H1 (cell line): ENCODE data around the gene DLG5. TPM values are rescaled to one million over a fixed set of nuclear protein-coding genes. Genes with fewer than 3 reads are reported as not detected.

ENCODE experiments used
- CTCF ChIA-PET: fragments of 300-600 bp; sonication (Branson Sonifier 250); formaldehyde crosslinking; loops from one replicate; lab custom pipeline; 2021; ENCODE audit not compliant: partially characterized antibody; lab: Charles Lee
- POLR2A ChIA-PET: fragments of 300-600 bp; sonication (Branson Sonifier 250); formaldehyde crosslinking; loops from one replicate; lab custom pipeline; 2021; ENCODE audit warnings: inconsistent platforms; ENCODE audit not compliant: partially characterized antibody; lab: Charles Lee
- DNase-seq, 2 experiments: peaks; one replicate each; pipeline versions ENCODE4 v3.0.0 to v3.0.0-alpha.2; 2010 to 2022; ENCODE audit warnings: low spot score in 2 of 2, low read depth in 1 of 2, mixed read lengths in 1 of 2
- FAIRE-seq: peaks from 2 replicates; lab custom pipeline; 2011; peaks lifted over from hg19 to GRCh38; lab: Jason Lieb, UNC
- H2AFZ ChIP-seq: 2 replicates; pipeline ENCODE4 v1.8.1; 2012; ENCODE audit warnings: low read length, inconsistent platforms
- H2AK5ac ChIP-seq: 2 replicates; pipeline ENCODE4 v1.6.1; 2013; ENCODE audit warnings: low read depth, low read length
- H2BK120ac ChIP-seq: replicated peaks from 2 replicates; pipeline ENCODE3; 2013; ENCODE audit warnings: low read depth, low read length, inconsistent platforms
- H2BK12ac ChIP-seq: 2 replicates; pipeline ENCODE4 v1.6.1; 2013; ENCODE audit warnings: low read depth, low read length
- H2BK15ac ChIP-seq: 2 replicates; pipeline ENCODE4 v1.6.1; 2013; ENCODE audit warnings: low read length
- H2BK20ac ChIP-seq: 2 replicates; pipeline ENCODE4 v1.6.1; 2013; ENCODE audit warnings: low read length
- H2BK5ac ChIP-seq: 2 replicates; pipeline ENCODE4 v1.6.1; 2013; ENCODE audit warnings: low read depth, low read length
- H3K14ac ChIP-seq: 2 replicates; pipeline ENCODE4 v1.6.1; 2013; ENCODE audit warnings: inconsistent platforms; ENCODE audit not compliant: insufficient read length
- H3K18ac ChIP-seq: 2 replicates; pipeline ENCODE4 v1.6.1; 2013; ENCODE audit warnings: low read length; ENCODE audit errors: extremely low read depth
- H3K23ac ChIP-seq: 2 replicates; pipeline ENCODE4 v1.6.1; 2013; ENCODE audit warnings: inconsistent platforms; ENCODE audit not compliant: insufficient read length
- H3K23me2 ChIP-seq: 2 replicates; pipeline ENCODE4 v1.6.1; 2013; ENCODE audit warnings: low read depth, low read length
- H3K27ac ChIP-seq: 2 replicates; pipeline ENCODE4 v1.6.1; 2011; ENCODE audit warnings: low read depth, low read length, inconsistent platforms
- H3K27me3 ChIP-seq, 4 experiments: replicated peaks in 1 of 4; 1 replicate in 1 of 4; 2 replicates in 3 of 4; pipeline versions ENCODE4 v1.6.1 to v1.8.1; 2011 to 2013; ENCODE audit warnings: low read length in 3 of 4, mild to moderate bottlenecking in 3 of 4, inconsistent platforms in 2 of 4, mixed read lengths in 2 of 4, moderate library complexity in 1 of 4; ENCODE audit not compliant: control insufficient read depth in 3 of 4, insufficient read depth in 3 of 4; ENCODE audit errors: extremely low read depth in 1 of 4
- H3K36me3 ChIP-seq, 4 experiments: 2 replicates each; pipeline versions ENCODE4 v1.6.1 to v1.8.1; 2011 to 2013; ENCODE audit warnings: mild to moderate bottlenecking in 4 of 4, low read length in 3 of 4, moderate library complexity in 2 of 4, control low read depth in 1 of 4, inconsistent platforms in 1 of 4; ENCODE audit not compliant: insufficient read depth in 4 of 4, control insufficient read depth in 2 of 4
- H3K4ac ChIP-seq: replicated peaks from 2 replicates; pipeline ENCODE3; 2013; ENCODE audit warnings: low read length, low read depth, mixed read lengths, inconsistent platforms; ENCODE audit not compliant: insufficient read length
- H3K4me1 ChIP-seq, 4 experiments: replicated peaks in 1 of 4; 1 replicate in 1 of 4; 2 replicates in 3 of 4; pipeline versions ENCODE4 v1.6.1 to v1.8.1; 2011 to 2013; ENCODE audit warnings: low read length in 3 of 4, inconsistent platforms in 2 of 4, mixed read lengths in 1 of 4; ENCODE audit not compliant: insufficient read depth in 4 of 4, control insufficient read depth in 3 of 4
- H3K4me2 ChIP-seq, 2 experiments: 2 replicates each; pipeline versions ENCODE4 v1.6.1 to v1.8.1; 2011 to 2013; ENCODE audit warnings: low read depth in 2 of 2, low read length in 2 of 2, control low read depth in 1 of 2, inconsistent platforms in 1 of 2, mild to moderate bottlenecking in 1 of 2; ENCODE audit not compliant: insufficient read depth in 1 of 2
- H3K4me3 ChIP-seq, 4 experiments: fragments of 200-600, 300-600 bp in 1 of 4; sonication (generic), shearing (Covaris generic), sonication (Bioruptor Twin) in 1 of 4; 2 replicates each; pipeline versions ENCODE4 v1.5.1 to v1.8.1; 2011 to 2016; ENCODE audit warnings: low read length in 4 of 4, low read depth in 3 of 4, control low read depth in 2 of 4, inconsistent platforms in 2 of 4, mild to moderate bottlenecking in 2 of 4, mixed read lengths in 1 of 4, moderate library complexity in 1 of 4; ENCODE audit not compliant: insufficient read depth in 2 of 4; ENCODE audit errors: extremely low read depth in 1 of 4
- H3K56ac ChIP-seq: replicated peaks from 2 replicates; pipeline ENCODE3; 2013; ENCODE audit warnings: low read depth, mild to moderate bottlenecking, mixed read lengths, low read length, inconsistent platforms; ENCODE audit not compliant: insufficient read length
- H3K79me1 ChIP-seq: 2 replicates; pipeline ENCODE4 v1.6.1; 2013; ENCODE audit warnings: low read depth, low read length, control low read depth
- H3K79me2 ChIP-seq, 2 experiments: 2 replicates each; pipeline versions ENCODE4 v1.6.1 to v1.8.1; 2012 to 2013; ENCODE audit warnings: low read length in 2 of 2, mild to moderate bottlenecking in 2 of 2, inconsistent platforms in 1 of 2; ENCODE audit not compliant: insufficient read depth in 2 of 2, control insufficient read depth in 1 of 2
- H3K9ac ChIP-seq, 4 experiments: replicated peaks in 1 of 4; 1 replicate in 1 of 4; 2 replicates in 3 of 4; pipeline versions ENCODE4 v1.6.1 to v1.8.1; 2011 to 2013; ENCODE audit warnings: low read depth in 3 of 4, low read length in 3 of 4, control low read depth in 2 of 4, mild to moderate bottlenecking in 2 of 4, moderate library complexity in 2 of 4, inconsistent platforms in 1 of 4; ENCODE audit errors: extremely low read depth in 1 of 4
- H3K9me3 ChIP-seq, 2 experiments: 2 replicates each; pipeline versions ENCODE4 v1.6.1 to v1.8.1; 2012 to 2013; ENCODE audit warnings: mild to moderate bottlenecking in 2 of 2, moderate library complexity in 2 of 2, control low read depth in 1 of 2, inconsistent platforms in 1 of 2, low read depth in 1 of 2, low read length in 1 of 2, mixed read lengths in 1 of 2; ENCODE audit not compliant: insufficient read depth in 2 of 2
- H4K20me1 ChIP-seq, 2 experiments: replicated peaks in 1 of 2; 2 replicates each; pipeline versions ENCODE3 to v1.8.1; 2011 to 2013; ENCODE audit warnings: inconsistent platforms in 2 of 2, low read length in 2 of 2, mild to moderate bottlenecking in 1 of 2; ENCODE audit not compliant: insufficient read depth in 2 of 2, control insufficient read depth in 1 of 2
- H4K5ac ChIP-seq: 2 replicates; pipeline ENCODE4 v1.6.1; 2013; ENCODE audit warnings: low read length, low read depth, mixed read lengths, inconsistent platforms; ENCODE audit not compliant: insufficient read length
- H4K8ac ChIP-seq: 2 replicates; pipeline ENCODE4 v1.8.0; 2013; ENCODE audit warnings: mild to moderate bottlenecking, moderate library complexity, low read length, inconsistent platforms; ENCODE audit not compliant: insufficient read depth; ENCODE audit errors: extremely low read depth
- H4K91ac ChIP-seq: replicated peaks from 2 replicates; pipeline ENCODE3; 2013; ENCODE audit warnings: low read length, mixed read lengths, inconsistent platforms; ENCODE audit not compliant: insufficient read length
- CBX5 ChIP-seq: fragments of 300-800, 300-1000 bp; sonication (generic); IDR thresholded peaks from 2 replicates; pipeline ENCODE4 v1.7.1; 2016; ENCODE audit warnings: antibody characterized with exemption, low read length, low read depth
- CBX8 ChIP-seq: fragments of 300-800, 300-1000 bp; sonication (generic); IDR thresholded peaks from 2 replicates; pipeline ENCODE4 v1.7.1; 2016; ENCODE audit warnings: low read depth, low read length, borderline replicate concordance
- EP300 ChIP-seq, 2 experiments: IDR thresholded peaks; 1 replicate in 1 of 2; 2 replicates in 1 of 2; pipeline ENCODE4 v1.6.1; 2011 to 2012; ENCODE audit warnings: low read depth in 2 of 2, low read length in 2 of 2, mild to moderate bottlenecking in 2 of 2, borderline replicate concordance in 1 of 2, inconsistent platforms in 1 of 2, moderate library complexity in 1 of 2
- GTF2F1 ChIP-seq: IDR thresholded peaks from 2 replicates; pipeline ENCODE4 v1.6.1; 2012; ENCODE audit warnings: low read depth, low read length, improper control_type of control experiment, borderline replicate concordance
- KDM4A ChIP-seq: IDR thresholded peaks from one replicate; pipeline ENCODE4 v1.7.1; 2012; ENCODE audit warnings: low read depth, mild to moderate bottlenecking, moderate library complexity, low read length, inconsistent platforms; ENCODE audit not compliant: severe bottlenecking
- NANOG ChIP-seq: IDR thresholded peaks from 2 replicates; pipeline ENCODE4 v1.6.1; 2011; ENCODE audit warnings: low read length, low read depth, mild to moderate bottlenecking, inconsistent platforms; ENCODE audit not compliant: insufficient read depth, poor library complexity, severe bottlenecking
- SIN3A ChIP-seq, 2 experiments: IDR thresholded peaks in 1 of 2; conservative IDR thresholded peaks in 1 of 2; 2 replicates each; pipeline ENCODE4 v1.6.1; 2011 to 2012; ENCODE audit warnings: low read length in 2 of 2, improper control_type of control experiment in 1 of 2, low read depth in 1 of 2, mild to moderate bottlenecking in 1 of 2
- SIX5 ChIP-seq: IDR thresholded peaks from 2 replicates; pipeline ENCODE4 v1.6.1; 2011; ENCODE audit warnings: mild to moderate bottlenecking, low read depth, low read length
- TEAD4 ChIP-seq: IDR thresholded peaks from 2 replicates; pipeline ENCODE4 v1.6.1; 2012; ENCODE audit warnings: low read depth, low read length, inconsistent platforms, mixed read lengths
- YY1 ChIP-seq: IDR thresholded peaks from 2 replicates; pipeline ENCODE4 v1.6.1; 2011; ENCODE audit warnings: low read depth, mild to moderate bottlenecking, low read length
- WGBS, 2 experiments: shearing (Covaris generic) in 1 of 2; methylation state at CpG; one replicate each; pipeline versions ENCODE4 v1.1.6 to v1.1.7; 2013 to 2015; ENCODE audit warnings: low lambda C conversion rate in 2 of 2, mixed read lengths in 2 of 2, inconsistent platforms in 1 of 2, low coverage in 1 of 2, missing lambda C conversion rate in 1 of 2; ENCODE audit not compliant: insufficient replicate concordance in 2 of 2, insufficient coverage in 1 of 2, insufficient read length in 1 of 2; ENCODE audit errors: extremely low coverage in 1 of 2, missing lambda C conversion rate in 1 of 2; 5-methylcytosine and 5-hydroxymethylcytosine counted together
- polyA plus RNA-seq, 7 experiments: library from polyadenylated mRNA; depleted of rRNA in 3 of 7; stranded (reverse) in 5 of 7; unstranded in 2 of 7; fragments of >200 nt in 5 of 7; fragments of 200-250 nt in 2 of 7; gene quantifications; 1 replicate in 5 of 7; 2 replicates in 1 of 7; 4 replicates in 1 of 7; pipeline versions ENCODE4 v1.2.1 to v1.2.3, GENCODE V29; 2011 to 2013; ENCODE audit warnings: missing spikeins in 2 of 7, mixed read lengths in 2 of 7
- total RNA-seq: library from RNA; stranded (reverse); fragmentation: NEBNext Ultra II Directional; extraction: Animal tissue kit (Norgen Biotek cat#: 25700); gene quantifications from 2 replicates; pipeline ENCODE4 v1.2.1, GENCODE V29; 2021

The DLG5 gene
- total and polyA plus RNA-seq, 2 of the 8 experiments (the other 6 are each of a cell fraction or from before 2014, with no cell fraction given): 15.6 to 71.4 TPM

DNA sequence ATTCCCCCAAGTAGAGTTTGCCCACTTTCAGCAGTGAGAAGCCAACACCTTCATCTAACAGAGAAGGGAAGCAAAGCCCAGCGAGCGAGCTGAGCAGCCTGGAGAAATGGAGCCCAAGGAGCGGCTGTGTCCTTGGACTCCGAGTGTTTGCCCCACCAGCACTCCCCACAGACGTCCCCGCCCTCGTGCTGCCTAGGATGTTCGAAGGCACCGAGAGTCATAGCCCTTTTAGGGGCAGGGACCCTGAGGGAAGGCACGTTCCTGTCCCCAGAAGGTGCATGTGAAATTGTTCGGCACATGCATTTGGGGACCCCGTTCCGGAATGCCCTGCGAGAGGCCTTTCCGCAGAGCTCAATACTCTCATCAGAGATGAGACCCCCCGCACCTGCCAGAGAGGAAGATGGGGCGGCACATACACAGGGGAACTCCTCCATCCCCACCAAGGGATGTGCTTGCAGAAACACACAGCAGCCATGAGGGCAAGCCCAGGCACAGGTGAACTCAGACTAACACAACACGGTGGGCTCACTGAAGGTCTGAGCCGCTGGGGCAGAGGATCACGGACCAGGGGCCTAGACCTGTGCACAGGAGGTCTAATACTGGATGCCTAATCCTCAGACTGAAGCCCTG lies 131.0 kb downstream of the DLG5 start:
- Histone ChIP-seq H4K20me1 (no peaks in the 10 kb centered on the region), H3K14ac (no peak overlapping the region), H3K4me3 (no peak overlapping the region), H3K23ac (no peak overlapping the region), H3K27me3 (no peaks in the 10 kb centered on the region), H4K5ac (no peak overlapping the region), H3K79me1 (no peaks in the 10 kb centered on the region; the same call in 1 of the 2 replicates), H2BK12ac (no peak overlapping the region), H3K23me2 (no peaks in the 10 kb centered on the region), H4K91ac (no peak overlapping the region), H2BK15ac (no peak overlapping the region), H2BK120ac (no peak overlapping the region), H3K4me2 (no peak overlapping the region), H3K18ac (no peak overlapping the region), H2AK5ac (no peak overlapping the region), H3K56ac (no peak overlapping the region), H3K9ac (no peak overlapping the region), H2AFZ (no peak overlapping the region), H3K27ac (no peak overlapping the region; the same call in 1 of the 2 replicates), H3K36me3 (peaks cover 6 to 49% (median 25%) of the 10 kb centered on the region in 4 experiments), H2BK5ac (no peak overlapping the region), H3K4ac (no peak overlapping the region), H2BK20ac (no peak overlapping the region), H4K8ac (no peak overlapping the region), H3K9me3 (no peaks in the 10 kb centered on the region), H3K79me2 (no peaks in the 10 kb centered on the region), H3K4me1 (0 out of 7 replicates have a peak, but pooled peaks cover 0 to 1% (median 0%) of the 10 kb centered on the region in 4 experiments)
- FAIRE-seq: no peak
- 97% methylated on average over 15 of the region's 20 CpGs; no CpG with 5 or more reads in 1 of the 2 experiments for WGBS, 2 experiments
- POLR2A ChIA-PET: no interaction called here
- DNase-seq: no peak
- CTCF ChIA-PET: no interaction called here
- TF ChIP-seq EP300 (IDR thresholded peaks at IDR 0.05; ENCODE audit: borderline replicate concordance in 1 of 2, low read depth in 2 of 2, low read length in 2 of 2): no peak
- no peak for TF ChIP-seq NANOG
- TF ChIP-seq TEAD4: no peak
- TF ChIP-seq CBX5: no peak
- no peak for TF ChIP-seq YY1
- TF ChIP-seq SIX5: no peak
- no peak for TF ChIP-seq GTF2F1
- no peak for TF ChIP-seq SIN3A (conservative IDR thresholded peaks at IDR 0.05 in 1 of 2, IDR thresholded peaks at IDR 0.05 in 1 of 2; ENCODE audit: low read depth in 1 of 2, low read length in 2 of 2)
- TF ChIP-seq KDM4A: no peak
- no peak for TF ChIP-seq CBX8
